Liver (tissue), 9 donors: ENCODE measurements around the gene SREBF2. TPM values are rescaled to one million over a fixed set of nuclear protein-coding genes. Genes with fewer than 3 reads are reported as not detected.

Experiments used
- DNase-seq: peaks from one replicate; pipeline ENCODE4 v3.0.0-alpha.2; 2017; ENCODE audit warnings: low spot score
- H3K27ac ChIP-seq, 2 donors: one replicate each; pipeline ENCODE4 v1.7.0; 2013; ENCODE audit warnings: inconsistent platforms in 2 of 2, low read length in 2 of 2, control low read depth in 1 of 2, low read depth in 1 of 2, mild to moderate bottlenecking in 1 of 2
- H3K27me3 ChIP-seq, 4 donors: one replicate each; pipeline versions ENCODE4 v1.6.1 to v1.7.0; 2013; ENCODE audit warnings: low read length in 3 of 4, inconsistent platforms in 1 of 4, mild to moderate bottlenecking in 1 of 4, moderate library complexity in 1 of 4; ENCODE audit not compliant: control insufficient read depth in 4 of 4, insufficient read depth in 4 of 4
- H3K36me3 ChIP-seq, 4 donors: one replicate each; pipeline versions ENCODE4 v1.6.1 to v1.7.0; 2013; ENCODE audit warnings: low read length in 3 of 4, mild to moderate bottlenecking in 3 of 4, low read depth in 1 of 4, moderate library complexity in 1 of 4; ENCODE audit not compliant: control insufficient read depth in 4 of 4, insufficient read depth in 3 of 4
- H3K4me1 ChIP-seq, 4 donors: one replicate each; pipeline versions ENCODE4 v1.6.1 to v1.7.0; 2013; ENCODE audit warnings: low read length in 3 of 4, mild to moderate bottlenecking in 3 of 4, moderate library complexity in 1 of 4; ENCODE audit not compliant: control insufficient read depth in 4 of 4, insufficient read depth in 4 of 4
- H3K4me3 ChIP-seq, 3 donors: one replicate each; pipeline versions ENCODE4 v1.6.1 to v1.7.0; 2013; ENCODE audit warnings: low read length in 3 of 3, control low read depth in 1 of 3, low read depth in 1 of 3, mild to moderate bottlenecking in 1 of 3
- H3K9ac ChIP-seq, 2 donors: one replicate each; pipeline ENCODE4 v1.7.0; 2013; ENCODE audit warnings: low read length in 2 of 2, mild to moderate bottlenecking in 2 of 2, moderate library complexity in 2 of 2, control low read depth in 1 of 2, low read depth in 1 of 2
- H3K9me3 ChIP-seq, 4 donors: one replicate each; pipeline versions ENCODE4 v1.6.1 to v1.7.0; 2013; ENCODE audit warnings: low read length in 3 of 4; ENCODE audit not compliant: control insufficient read depth in 4 of 4
- ATF3 ChIP-seq: IDR thresholded peaks from 2 replicates; pipeline ENCODE4 v1.6.1; 2016; ENCODE audit warnings: antibody characterized with exemption
- CTCF ChIP-seq: fragments of 150-350 bp; IDR thresholded peaks from 2 replicates; pipeline ENCODE4 v1.5.1; 2017; ENCODE audit warnings: improper control_type of control experiment, low read depth, low read length; ENCODE audit not compliant: missing input control
- EGR1 ChIP-seq, 2 donors: IDR thresholded peaks; 2 replicates each; pipeline ENCODE4 v1.6.1; 2016 to 2018; ENCODE audit warnings: antibody characterized with exemption in 2 of 2, low read depth in 2 of 2
- FOXA2 ChIP-seq: IDR thresholded peaks from 2 replicates; pipeline ENCODE4 v1.6.1; 2016; ENCODE audit warnings: antibody characterized with exemption
- GABPA ChIP-seq, 2 donors: IDR thresholded peaks in 1 of 2; conservative IDR thresholded peaks in 1 of 2; 2 replicates each; pipeline ENCODE4 v1.6.1; 2016; ENCODE audit warnings: antibody characterized with exemption in 2 of 2, mild to moderate bottlenecking in 1 of 2, moderate library complexity in 1 of 2
- HNF4A ChIP-seq, 2 donors: conservative IDR thresholded peaks; 2 replicates each; pipeline ENCODE4 v1.6.1; 2016; ENCODE audit warnings: antibody characterized with exemption in 2 of 2, mild to moderate bottlenecking in 2 of 2
- HNF4G ChIP-seq: IDR thresholded peaks from 2 replicates; pipeline ENCODE4 v1.6.1; 2016; ENCODE audit warnings: antibody characterized with exemption
- JUND ChIP-seq, 2 donors: IDR thresholded peaks; 2 replicates each; pipeline ENCODE4 v1.6.1; 2016; ENCODE audit warnings: antibody characterized with exemption in 2 of 2
- MAX ChIP-seq: IDR thresholded peaks from 2 replicates; pipeline ENCODE4 v1.6.1; 2016; ENCODE audit warnings: antibody characterized with exemption
- NR2F2 ChIP-seq: IDR thresholded peaks from 2 replicates; pipeline ENCODE4 v1.6.1; 2016; ENCODE audit warnings: antibody characterized with exemption
- RAD21 ChIP-seq, 2 donors: IDR thresholded peaks; 2 replicates each; pipeline ENCODE4 v1.6.1; 2016; ENCODE audit warnings: antibody characterized with exemption in 2 of 2, mild to moderate bottlenecking in 2 of 2
- REST ChIP-seq: IDR thresholded peaks from 2 replicates; pipeline ENCODE4 v1.6.1; 2016; ENCODE audit warnings: antibody characterized with exemption, mild to moderate bottlenecking
- RXRA ChIP-seq, 2 donors: IDR thresholded peaks; 2 replicates each; pipeline ENCODE4 v1.6.1; 2017 to 2018; ENCODE audit warnings: antibody characterized with exemption in 2 of 2, mild to moderate bottlenecking in 1 of 2
- SP1 ChIP-seq: IDR thresholded peaks from 2 replicates; pipeline ENCODE4 v1.6.1; 2018; ENCODE audit warnings: antibody characterized with exemption, mild to moderate bottlenecking
- YY1 ChIP-seq: IDR thresholded peaks from 2 replicates; pipeline ENCODE4 v1.6.1; 2016; ENCODE audit warnings: antibody characterized with exemption, mild to moderate bottlenecking
- ZBTB33 ChIP-seq: IDR thresholded peaks from 2 replicates; pipeline ENCODE4 v1.6.1; 2016; ENCODE audit warnings: antibody characterized with exemption
- WGBS: extraction: QIAGEN DNeasy Blood & Tissue Kit; methylation state at CpG from one replicate; pipeline ENCODE4 v1.1.7; 2013; 5-methylcytosine and 5-hydroxymethylcytosine counted together
- polyA plus RNA-seq, 2 donors: library from polyadenylated mRNA; stranded (reverse) in 1 of 2; unstranded in 1 of 2; fragments of 200-250 nt in 1 of 2; fragments of >200 nt in 1 of 2; fragmentation: Nextera tagmentation in 1 of 2; extraction: Ambion mirVana in 1 of 2; gene quantifications; one replicate each; pipeline versions ENCODE4 v1.2.1 to v1.2.3, GENCODE V29; 2013 to 2015
- total RNA-seq, 2 donors: library from RNA; depleted of rRNA; stranded (reverse); fragments of >200 nt; gene quantifications; one replicate each; pipeline ENCODE4 v1.2.3, GENCODE V29; 2014
- donor health status: healthy.
- donor health status: healthy.
- donor health status: healthy.
- donor health status: healthy.
- donor health status: healthy.

SREBF2 gene
- total and polyA plus RNA-seq, 4 donors: 18.3 to 69.6 (median 57.3) TPM

- H3K9ac ChIP-seq: no peak overlapping the region
- H3K27ac ChIP-seq: no peak overlapping the region
- no peaks in the 10 kb centered on the region for H3K4me1 ChIP-seq
- 96% methylated on average over 17 of the region's 17 CpGs for WGBS
- H3K27me3 ChIP-seq: no peaks in the 10 kb centered on the region
- DNase-seq: no peak
- TF ChIP-seq MAX (no peak), FOXA2 (no peak), CTCF (no peak), REST (no peak), YY1 (no peak), RXRA (IDR thresholded peaks at IDR 0.05) (no peak), HNF4G (no peak), HNF4A (conservative IDR thresholded peaks at IDR 0.05) (no peak), ATF3 (no peak), RAD21 (IDR thresholded peaks at IDR 0.05) (no peak), EGR1 (IDR thresholded peaks at IDR 0.05; ENCODE audit: low read depth in 2 of 2) (no peak), SP1 (no peak), ZBTB33 (no peak), GABPA (IDR thresholded peaks at IDR 0.05 in 1 of 2, conservative IDR thresholded peaks at IDR 0.05 in 1 of 2) (no peak)
- no peaks in the 10 kb centered on the region for H3K36me3 ChIP-seq
- no peak overlapping the region for H3K4me3 ChIP-seq
- no peaks in the 10 kb centered on the region for H3K9me3 ChIP-seq
Measured at GRCh38 chr22:41934284-41935014, 101.5 kb downstream of the SREBF2 start.

- Histone ChIP-seq H3K4me1 (no peaks in the 10 kb centered on the region), H3K27ac (no peak overlapping the region), H3K4me3 (no peak overlapping the region), H3K9ac (no peak overlapping the region), H3K9me3 (no peaks in the 10 kb centered on the region), H3K36me3 (no peaks in the 10 kb centered on the region), H3K27me3 (no peaks in the 10 kb centered on the region)
- WGBS: 95% methylated on average over 4 of the region's 4 CpGs
- no peak for DNase-seq
- TF ChIP-seq NR2F2 (no peak), ATF3 (no peak), REST (no peak), ZBTB33 (no peak), RXRA (IDR thresholded peaks at IDR 0.05) (no peak), GABPA (IDR thresholded peaks at IDR 0.05 in 1 of 2, conservative IDR thresholded peaks at IDR 0.05 in 1 of 2) (no peak), FOXA2 (no peak), HNF4A (conservative IDR thresholded peaks at IDR 0.05) (no peak), MAX (no peak), JUND (IDR thresholded peaks at IDR 0.05) (no peak), SP1 (no peak)
Measured at GRCh38 chr22:41935015-41935351, 102.1 kb downstream of the SREBF2 start.
